OCI-LY7 (cell line): Measurements from ENCODE around the gene DNAH14.

Experiments
- EZH2phosphoT487 ChIP-seq: fragments of 200-600 bp; sonication (generic); IDR thresholded peaks from 2 replicates; pipeline ENCODE4 v1.6.1; 2018; ENCODE audit warnings: low read depth, borderline replicate concordance, mild to moderate bottlenecking, mixed run types, antibody characterized with exemption, low read length, moderate library complexity, mixed read lengths
- TF ChIP-seq, protein P1 (sequence below): fragments of 200-600 bp; sonication (generic); conservative IDR thresholded peaks from 2 replicates; pipeline ENCODE4 v1.5.1; 2014; ENCODE audit warnings: mild to moderate bottlenecking, antibody characterized with exemption, low read length, moderate library complexity, mixed read lengths

DNA sequence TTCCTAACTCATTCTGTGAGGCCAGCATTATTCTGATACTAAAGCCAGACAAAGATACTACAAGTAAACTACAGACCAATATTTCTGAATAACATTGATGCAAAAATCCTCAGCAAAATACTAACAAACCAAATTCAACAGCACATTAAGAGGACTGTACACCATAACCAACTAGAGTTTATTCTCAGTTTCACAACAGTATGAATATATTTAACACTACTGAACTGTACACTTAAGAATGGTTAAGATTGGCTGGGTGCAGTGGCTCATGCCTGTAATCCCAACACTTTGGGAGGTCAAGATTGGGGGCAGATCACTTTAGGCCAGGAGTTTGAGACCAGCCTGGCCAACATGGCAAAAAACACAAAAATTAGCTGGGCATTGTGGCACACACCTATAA lies 421.4 kb downstream of the DNAH14 start:
- TF ChIP-seq, protein P1, sequence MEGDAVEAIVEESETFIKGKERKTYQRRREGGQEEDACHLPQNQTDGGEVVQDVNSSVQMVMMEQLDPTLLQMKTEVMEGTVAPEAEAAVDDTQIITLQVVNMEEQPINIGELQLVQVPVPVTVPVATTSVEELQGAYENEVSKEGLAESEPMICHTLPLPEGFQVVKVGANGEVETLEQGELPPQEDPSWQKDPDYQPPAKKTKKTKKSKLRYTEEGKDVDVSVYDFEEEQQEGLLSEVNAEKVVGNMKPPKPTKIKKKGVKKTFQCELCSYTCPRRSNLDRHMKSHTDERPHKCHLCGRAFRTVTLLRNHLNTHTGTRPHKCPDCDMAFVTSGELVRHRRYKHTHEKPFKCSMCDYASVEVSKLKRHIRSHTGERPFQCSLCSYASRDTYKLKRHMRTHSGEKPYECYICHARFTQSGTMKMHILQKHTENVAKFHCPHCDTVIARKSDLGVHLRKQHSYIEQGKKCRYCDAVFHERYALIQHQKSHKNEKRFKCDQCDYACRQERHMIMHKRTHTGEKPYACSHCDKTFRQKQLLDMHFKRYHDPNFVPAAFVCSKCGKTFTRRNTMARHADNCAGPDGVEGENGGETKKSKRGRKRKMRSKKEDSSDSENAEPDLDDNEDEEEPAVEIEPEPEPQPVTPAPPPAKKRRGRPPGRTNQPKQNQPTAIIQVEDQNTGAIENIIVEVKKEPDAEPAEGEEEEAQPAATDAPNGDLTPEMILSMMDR: no peak
- TF ChIP-seq EZH2phosphoT487: no peak
